Thyroid gland (tissue), 4 donors: ENCODE measurements around the gene ACP7.

Source experiments
- CTCF ChIP-seq, 6 experiments: fragments of 200-600 bp in 3 of 6; fragments of 450-650 bp in 3 of 6; sonication (generic) in 3 of 6; IDR thresholded peaks; one replicate each; pipeline ENCODE4 v1.5.1; 2016 to 2019; ENCODE audit warnings: antibody characterized with exemption in 6 of 6, mild to moderate bottlenecking in 2 of 6, inconsistent platforms in 1 of 6, moderate library complexity in 1 of 6
- POLR2A ChIP-seq, 2 donors: fragments of 450-650 bp; IDR thresholded peaks; one replicate each; pipeline ENCODE4 v1.6.1; 2017; ENCODE audit warnings: antibody characterized with exemption in 2 of 2, mild to moderate bottlenecking in 2 of 2, moderate library complexity in 1 of 2

DNA sequence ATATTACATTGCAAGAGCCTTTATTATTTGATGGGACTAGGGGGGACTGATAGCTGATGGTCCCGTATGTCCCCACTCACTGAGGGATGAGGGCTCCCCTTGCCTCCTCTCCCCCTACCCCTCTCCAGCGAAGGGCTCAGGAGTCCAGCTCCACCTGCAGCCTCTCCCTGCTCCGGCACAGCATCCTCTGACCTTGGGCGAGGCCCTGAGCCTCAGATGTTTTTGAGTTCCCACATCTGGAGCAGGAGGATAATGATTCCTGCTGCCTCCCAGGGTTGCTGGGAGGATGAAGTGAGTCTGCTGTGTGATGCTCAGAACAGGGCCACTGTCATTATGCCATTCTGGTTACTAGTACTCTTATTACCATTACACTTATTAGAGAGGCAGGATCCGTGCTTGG, 56.4 kb downstream of the ACP7 start:
- no peak for TF ChIP-seq CTCF (IDR thresholded peaks at IDR 0.05)
- no peak for TF ChIP-seq POLR2A (IDR thresholded peaks at IDR 0.05)
